GM18870 (cell line): ENCODE measurements around the gene BARHL1.

Experiments
- ATAC-seq: cut with Tn5 transposase; IDR thresholded peaks from one replicate; pipeline ENCODE4 v1.9.1; 2021; ENCODE audit warnings: moderate library complexity; ENCODE audit not compliant: unreplicated experiment

Gene BARHL1

GRCh38 chr9:132610661-132611060, 28.3 kb downstream of the BARHL1 start:
- no peak for ATAC-seq

GRCh38 chr9:132614324-132614723, 31.9 kb downstream of the BARHL1 start:
- no peak for ATAC-seq

- no peak for ATAC-seq
Measured at GRCh38 chr9:132615774-132616173, 33.4 kb downstream of the BARHL1 start.

- no peak for ATAC-seq
Measured at GRCh38 chr9:132616725-132617124, 34.3 kb downstream of the BARHL1 start.

GRCh38 chr9:132622159-132622558, 39.8 kb downstream of the BARHL1 start:
- ATAC-seq, result no peak

- no peak for ATAC-seq
Measured at GRCh38 chr9:132626285-132626684, 43.9 kb downstream of the BARHL1 start.

- ATAC-seq, result no peak
Measured at GRCh38 chr9:132627106-132627505, 44.7 kb downstream of the BARHL1 start.

- no peak for ATAC-seq
Measured at GRCh38 chr9:132627594-132627993, 45.2 kb downstream of the BARHL1 start.

- ATAC-seq, result no peak
Measured at GRCh38 chr9:132628746-132629145, 46.3 kb downstream of the BARHL1 start.

GRCh38 chr9:132630116-132630515, 47.7 kb downstream of the BARHL1 start:
- no peak for ATAC-seq

GRCh38 chr9:132630811-132631210, 48.4 kb downstream of the BARHL1 start:
- no peak for ATAC-seq

- ATAC-seq, result no peak
Measured at GRCh38 chr9:132631280-132631679, 48.9 kb downstream of the BARHL1 start.

- ATAC-seq, result no peak
Measured at GRCh38 chr9:132631685-132632084, 49.3 kb downstream of the BARHL1 start.

- no peak for ATAC-seq
Measured at GRCh38 chr9:132632413-132633129, 50.2 kb downstream of the BARHL1 start.

GRCh38 chr9:132634327-132634726, 51.9 kb downstream of the BARHL1 start:
- ATAC-seq, result no peak

GRCh38 chr9:132637351-132637750, 54.9 kb downstream of the BARHL1 start:
- no peak for ATAC-seq

GRCh38 chr9:132637801-132638200, 55.4 kb downstream of the BARHL1 start:
- no peak for ATAC-seq

- no peak for ATAC-seq
Measured at GRCh38 chr9:132638240-132638639, 55.8 kb downstream of the BARHL1 start.

GRCh38 chr9:132639322-132639721, 56.9 kb downstream of the BARHL1 start:
- ATAC-seq, result no peak
